Activated T-cell treated with anti-CD3 and anti-CD28 coated beads, Interleukin-2, amount 50 U/mL, for 72 hours (primary cell): ENCODE data around the gene SELENOO. TPM values are rescaled to one million over a fixed set of nuclear protein-coding genes. Genes with fewer than 3 reads are reported as not detected.

Source experiments
- ATAC-seq, 2 donors: fragments of 150-1000 bp; cut with Tn5 transposase; replicated peaks in 1 of 2; 2 replicates each; pipeline ENCODE4 v1.10.0; 2021; ENCODE audit warnings: moderate library complexity in 2 of 2, mild to moderate bottlenecking in 1 of 2
- DNase-seq, 2 donors: peaks; one replicate each; pipeline ENCODE4 v3.0.0; 2021 to 2022; ENCODE audit warnings: mixed read lengths in 1 of 2
- H3K27ac Mint-ChIP-seq: one replicate; pipeline ENCODE4 v1.8.0; 2022; ENCODE audit warnings: mild to moderate bottlenecking, moderate library complexity, mixed read lengths
- H3K27me3 Mint-ChIP-seq: one replicate; pipeline ENCODE4 v1.8.0; 2022; ENCODE audit warnings: low read depth, mixed read lengths
- H3K36me3 Mint-ChIP-seq, 2 donors: one replicate each; pipeline ENCODE4 v1.8.0; 2022; ENCODE audit warnings: mixed read lengths in 2 of 2, mild to moderate bottlenecking in 1 of 2; ENCODE audit not compliant: insufficient read depth in 2 of 2
- H3K4me1 Mint-ChIP-seq: one replicate; pipeline ENCODE4 v1.8.0; 2022; ENCODE audit warnings: low read depth, mixed read lengths
- H3K4me3 Mint-ChIP-seq, 2 donors: one replicate each; pipeline ENCODE4 v1.8.0; 2022; ENCODE audit warnings: mild to moderate bottlenecking in 2 of 2, mixed read lengths in 2 of 2, moderate library complexity in 2 of 2
- H3K9me3 Mint-ChIP-seq, 2 donors: one replicate each; pipeline ENCODE4 v1.8.0; 2022; ENCODE audit warnings: mixed read lengths in 2 of 2
- total RNA-seq, 2 donors: library from RNA; stranded (reverse); gene quantifications; one replicate each; pipeline ENCODE4 v1.2.3, GENCODE V29; 2022

The SELENOO gene
- total RNA-seq, 2 donors from 2014 or later = 17.6 to 19.4 TPM

DNA sequence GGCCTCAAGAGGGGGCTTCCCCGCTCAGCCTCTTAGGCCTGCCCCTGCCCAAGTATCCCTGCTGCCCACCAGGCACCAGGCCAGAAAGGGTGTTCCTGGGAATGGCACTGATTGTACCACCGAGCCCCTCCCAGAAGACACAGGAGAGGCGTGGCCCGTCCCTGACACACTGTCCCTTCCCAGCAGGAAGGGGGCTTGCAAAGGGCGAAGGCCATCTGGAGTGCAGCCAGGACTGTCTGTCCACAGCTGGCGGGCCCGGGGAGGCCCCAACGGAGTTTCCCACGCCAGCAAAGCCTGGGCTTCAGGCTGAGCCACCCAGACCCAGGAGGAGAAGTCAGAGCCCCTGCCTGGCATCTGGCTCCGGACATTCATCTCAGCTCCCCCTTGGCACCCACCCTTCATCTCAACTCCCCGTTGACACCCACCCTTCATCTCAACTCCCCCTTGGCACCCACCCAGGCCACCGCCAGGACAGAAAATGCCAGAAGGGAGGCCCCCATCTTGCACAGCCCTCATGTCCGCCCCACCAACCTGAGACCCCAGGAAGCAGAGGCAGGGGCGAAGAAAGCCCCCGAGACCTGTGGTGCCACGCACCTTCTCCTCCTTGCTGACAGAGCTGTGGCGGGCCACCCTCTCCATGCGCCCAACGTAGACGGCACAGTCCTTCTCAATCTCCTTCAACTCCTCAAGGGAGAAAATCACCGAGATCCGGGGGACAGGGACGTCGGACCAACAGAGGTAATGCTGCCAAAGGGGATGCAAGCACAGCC is 24.6 kb downstream of the SELENOO start:
- ATAC-seq (no peak), DNase-seq (no peak)
- Mint-ChIP-seq H3K27me3 (no peaks in the 10 kb centered on the region), H3K4me3 (no peak overlapping the region), H3K27ac (no peak overlapping the region), H3K4me1 (no peaks in the 10 kb centered on the region), H3K9me3 (no peaks in the 10 kb centered on the region), H3K36me3 (peaks cover 2 to 15% of the 10 kb centered on the region in 2 donors)

- DNase-seq = no peak
- H3K27me3 Mint-ChIP-seq = no peaks in the 10 kb centered on the region
- H3K4me3 Mint-ChIP-seq = no peak overlapping the region
- H3K9me3 Mint-ChIP-seq = no peaks in the 10 kb centered on the region
- H3K36me3 Mint-ChIP-seq = peaks cover 2 to 13% of the 10 kb centered on the region in 2 donors
- H3K4me1 Mint-ChIP-seq = no peaks in the 10 kb centered on the region
- H3K27ac Mint-ChIP-seq = no peak overlapping the region
- ATAC-seq = no peak
These were observed 25.5 kb downstream of the SELENOO start for GRCh38 chr22:50226063-50226874.

DNA sequence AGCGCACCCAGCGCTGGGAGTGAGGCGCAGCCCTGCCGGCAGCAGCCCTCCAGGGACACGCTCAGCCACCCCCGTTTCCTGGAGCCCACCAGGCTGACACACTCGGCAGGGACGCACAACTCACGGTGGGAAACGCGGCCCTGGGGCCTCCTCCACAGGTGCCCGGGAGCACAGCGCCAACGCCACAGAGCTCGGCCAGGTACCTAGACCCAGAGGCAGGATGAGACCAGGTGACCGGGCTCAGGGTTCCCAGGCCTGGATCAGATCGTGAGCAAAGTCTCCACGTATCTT is 26.0 kb downstream of the SELENOO start:
- Mint-ChIP-seq H3K27ac (no peak overlapping the region), H3K4me1 (no peaks in the 10 kb centered on the region), H3K27me3 (no peaks in the 10 kb centered on the region), H3K36me3 (peaks cover 2 to 14% of the 10 kb centered on the region in 2 donors), H3K4me3 (no peak overlapping the region), H3K9me3 (no peaks in the 10 kb centered on the region)
- ATAC-seq (no peak), DNase-seq (no peak)

DNA sequence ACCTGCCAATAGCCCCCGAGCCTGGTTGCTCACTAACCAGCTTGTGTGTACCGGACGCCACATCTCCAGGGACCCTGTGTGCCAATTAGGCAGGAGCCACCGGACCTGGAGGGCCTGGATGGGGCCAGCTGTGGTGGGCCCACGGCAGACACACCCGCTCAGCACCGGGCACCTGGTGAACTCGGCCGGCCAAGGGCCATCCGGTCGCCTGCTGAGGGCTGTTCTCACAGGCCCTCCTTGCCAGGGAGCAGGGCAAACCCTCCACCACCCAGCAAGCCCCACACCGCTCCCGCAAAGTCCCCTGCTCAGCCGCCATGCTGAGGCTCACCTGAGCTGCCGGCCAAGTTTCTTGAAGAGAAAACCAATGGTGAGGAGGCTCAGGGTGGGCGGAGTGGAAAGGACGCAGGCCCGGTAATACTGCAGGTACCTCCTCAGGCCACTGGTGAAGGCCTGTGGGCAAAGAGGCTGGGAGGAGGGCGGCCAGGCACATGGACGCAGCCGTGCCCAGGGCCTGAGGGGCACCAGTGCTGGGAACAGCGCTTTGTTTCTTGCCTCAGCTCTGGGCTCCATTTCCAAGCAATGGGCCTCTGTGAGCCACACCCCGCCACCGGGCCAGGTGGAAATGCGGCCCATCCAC is 26.9 kb downstream of the SELENOO start:
- no peak overlapping the region for H3K4me3 Mint-ChIP-seq
- H3K9me3 Mint-ChIP-seq = no peaks in the 10 kb centered on the region
- no peaks in the 10 kb centered on the region for H3K27me3 Mint-ChIP-seq
- peaks cover 2 to 14% of the 10 kb centered on the region in 2 donors for H3K36me3 Mint-ChIP-seq
- H3K27ac Mint-ChIP-seq = no peak overlapping the region
- ATAC-seq = no peak
- H3K4me1 Mint-ChIP-seq = no peaks in the 10 kb centered on the region
- no peak for DNase-seq

DNA sequence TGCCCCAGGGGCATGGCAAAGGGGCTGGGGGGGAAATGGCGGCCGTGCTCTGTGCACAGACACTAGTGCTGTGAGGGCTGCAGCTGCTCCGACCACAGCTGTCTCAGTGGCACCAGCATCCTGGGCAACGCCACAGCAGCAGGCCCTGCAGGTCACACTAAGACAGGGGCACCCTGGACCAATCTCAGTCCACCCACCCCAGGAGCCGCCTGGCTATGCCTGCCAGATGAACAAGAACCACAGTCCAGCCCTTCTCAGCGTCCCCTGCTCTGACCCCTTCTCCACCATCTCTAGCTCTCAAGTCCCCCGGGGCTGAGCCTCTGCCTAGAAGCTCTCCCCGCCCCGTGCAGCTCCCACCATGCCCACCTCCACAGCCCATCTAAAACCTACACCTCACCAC is 27.6 kb downstream of the SELENOO start:
- ATAC-seq (no peak), DNase-seq (no peak)
- Mint-ChIP-seq H3K27ac (no peak overlapping the region), H3K4me3 (no peak overlapping the region), H3K36me3 (peaks cover 0 to 11% of the 10 kb centered on the region in 2 donors), H3K4me1 (no peaks in the 10 kb centered on the region), H3K9me3 (no peaks in the 10 kb centered on the region), H3K27me3 (no peaks in the 10 kb centered on the region)

DNA sequence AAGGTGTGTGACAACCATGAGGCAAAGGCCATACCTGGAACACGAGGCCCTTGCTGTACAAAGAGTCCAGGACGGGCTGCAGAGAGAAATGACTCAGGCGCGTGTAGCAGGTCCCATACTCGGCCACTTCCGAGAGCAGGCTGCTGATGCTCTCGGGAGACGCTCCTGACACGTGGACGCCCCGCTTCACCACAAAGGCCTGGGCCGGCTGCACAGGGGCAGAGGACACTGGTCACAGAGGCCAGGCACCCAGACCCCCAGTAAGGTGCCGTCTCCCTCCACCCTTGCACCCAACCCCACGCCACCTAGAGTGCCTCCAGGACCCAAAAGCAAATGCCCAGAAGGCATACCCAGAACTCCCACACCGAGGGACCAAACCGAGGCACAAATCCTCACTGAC is 28.6 kb downstream of the SELENOO start:
- DNase-seq = no peak
- Mint-ChIP-seq H3K27me3 (no peaks in the 10 kb centered on the region), H3K4me3 (no peak overlapping the region), H3K36me3 (peaks cover 5 to 11% of the 10 kb centered on the region in 2 donors), H3K27ac (no peak overlapping the region), H3K9me3 (no peaks in the 10 kb centered on the region), H3K4me1 (no peaks in the 10 kb centered on the region)
- no peak for ATAC-seq

- no peak for DNase-seq
- H3K4me3 Mint-ChIP-seq = no peak overlapping the region
- peaks cover 0 to 5% of the 10 kb centered on the region in 2 donors for H3K9me3 Mint-ChIP-seq
- H3K36me3 Mint-ChIP-seq = peaks cover 9 to 13% of the 10 kb centered on the region in 2 donors
- ATAC-seq = no peak
- peaks cover under 1% of the 10 kb centered on the region for H3K4me1 Mint-ChIP-seq
- no peaks in the 10 kb centered on the region for H3K27me3 Mint-ChIP-seq
- peak overlapping the region; percentile 54 for H3K27ac Mint-ChIP-seq
These were observed 31.8 kb downstream of the SELENOO start for GRCh38 chr22:50232481-50233151.

GRCh38 chr22:50233223-50233622 is 32.4 kb downstream of the SELENOO start:
- ATAC-seq (no peak), DNase-seq (no peak)
- no peaks in the 10 kb centered on the region for H3K27me3 Mint-ChIP-seq
- H3K4me3 Mint-ChIP-seq = no peak overlapping the region
- H3K4me1 Mint-ChIP-seq = peaks cover 6% of the 10 kb centered on the region
- no peak overlapping the region for H3K27ac Mint-ChIP-seq
- H3K36me3 Mint-ChIP-seq = peaks cover 9 to 17% of the 10 kb centered on the region in 2 donors
- H3K9me3 Mint-ChIP-seq = peaks cover 0 to 5% of the 10 kb centered on the region in 2 donors

- no peak for DNase-seq
- H3K36me3 Mint-ChIP-seq = peaks cover 9 to 14% of the 10 kb centered on the region in 2 donors
- no peak overlapping the region for H3K27ac Mint-ChIP-seq
- peaks cover 0 to 5% of the 10 kb centered on the region in 2 donors for H3K9me3 Mint-ChIP-seq
- peaks cover 20% of the 10 kb centered on the region for H3K4me1 Mint-ChIP-seq
- no peaks in the 10 kb centered on the region for H3K27me3 Mint-ChIP-seq
- H3K4me3 Mint-ChIP-seq = no peak overlapping the region
- no peak for ATAC-seq
These were observed 36.1 kb downstream of the SELENOO start for GRCh38 chr22:50236731-50237409.

DNA sequence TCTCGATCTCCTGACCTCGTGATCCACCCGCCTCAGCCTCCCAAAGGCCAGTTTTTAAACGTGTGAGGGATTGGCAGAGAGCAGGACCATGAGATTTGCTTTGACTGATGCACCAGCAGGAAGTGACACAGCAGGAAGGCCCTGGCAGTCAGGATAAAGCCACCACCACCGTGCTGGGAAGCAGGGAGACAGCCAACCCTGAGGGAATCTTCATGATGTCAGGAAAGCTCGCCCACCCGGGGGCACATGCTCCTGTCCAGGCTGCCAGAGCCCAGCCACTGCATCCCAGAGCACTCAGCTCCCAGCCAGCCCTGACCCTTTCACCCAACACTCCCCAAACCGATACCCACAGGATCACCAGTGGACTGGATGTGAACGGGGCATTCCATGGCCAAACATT is 37.9 kb downstream of the SELENOO start:
- Mint-ChIP-seq H3K27me3 (no peaks in the 10 kb centered on the region), H3K4me1 (peaks cover 39% of the 10 kb centered on the region), H3K4me3 (no peak overlapping the region), H3K27ac (no peak overlapping the region), H3K36me3 (peaks cover 10 to 15% of the 10 kb centered on the region in 2 donors), H3K9me3 (peaks cover 0 to 5% of the 10 kb centered on the region in 2 donors)
- DNase-seq (no peak), ATAC-seq (no peak)

GRCh38 chr22:50242406-50242949 is 41.7 kb downstream of the SELENOO start:
- no peaks in the 10 kb centered on the region for H3K27me3 Mint-ChIP-seq
- ATAC-seq (no peak), DNase-seq (no peak)
- H3K4me3 Mint-ChIP-seq = peak overlapping the region; percentile 89 to 91
- H3K9me3 Mint-ChIP-seq = no peaks in the 10 kb centered on the region
- H3K36me3 Mint-ChIP-seq = peaks cover 6 to 11% of the 10 kb centered on the region in 2 donors
- H3K27ac Mint-ChIP-seq = peak overlapping the region; percentile 72
- peaks cover 49% of the 10 kb centered on the region for H3K4me1 Mint-ChIP-seq

- Mint-ChIP-seq H3K9me3 (no peaks in the 10 kb centered on the region), H3K27me3 (no peaks in the 10 kb centered on the region), H3K27ac (peak overlapping the region; percentile 91), H3K4me3 (peak overlapping the region; percentile 89 to 91), H3K36me3 (peaks cover 6 to 7% of the 10 kb centered on the region in 2 donors), H3K4me1 (peaks cover 48% of the 10 kb centered on the region)
- DNase-seq (no peak), ATAC-seq (no peak)
These were observed 43.0 kb downstream of the SELENOO start for GRCh38 chr22:50243685-50244419.
